ENCODE results near the gene POLN.
A peak's percentile ranks its signal among the peaks of the same experiment; 100 is the strongest.
"Not testable (repeated sequence)": the region's sequence is repeated elsewhere in the genome, so short reads cannot be mapped to it uniquely, and the experiment has no call there.

Gene POLN

GRCh38 chr4:2251795-2252529 lies 10.0 kb upstream of the POLN start:
- DNase-seq (ENCODE audit: low read depth in 2 of 2): no peak

DNA sequence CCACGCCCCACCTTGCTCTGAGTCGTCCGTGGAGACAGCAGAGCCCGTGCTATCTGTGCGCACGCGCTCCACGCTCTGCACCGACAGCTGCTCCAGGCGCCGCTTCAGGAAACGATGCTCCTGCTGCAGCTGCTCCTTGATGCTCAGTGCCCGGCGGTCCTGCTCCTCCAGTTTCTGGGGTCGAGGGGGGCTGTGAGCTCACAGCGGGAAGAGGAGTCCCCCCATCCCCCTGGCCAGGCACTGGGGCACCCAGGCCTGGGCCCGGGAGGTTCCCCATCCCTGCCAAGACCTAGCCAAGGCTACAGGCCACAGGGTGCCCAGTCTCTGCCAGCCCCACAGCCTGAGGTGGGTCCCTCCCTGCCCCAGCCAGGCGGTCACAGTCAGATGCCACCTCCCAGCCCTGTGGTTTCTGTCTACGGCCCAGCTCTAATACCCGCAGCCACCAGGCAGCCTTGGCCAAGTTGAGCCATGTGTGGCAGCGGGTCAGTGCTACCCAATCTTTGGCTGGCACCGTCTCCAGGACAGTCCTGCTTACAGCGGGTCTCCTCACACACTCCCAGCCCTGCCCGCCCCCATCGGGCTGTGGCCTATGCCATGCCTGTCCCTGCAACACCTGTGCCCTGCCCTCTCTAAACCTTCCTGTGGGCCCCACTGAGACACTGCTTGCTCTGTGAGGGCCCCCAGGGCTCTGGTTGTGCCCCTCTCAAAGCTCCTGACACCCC lies 9.3 kb upstream of the POLN start:
- no peak for DNase-seq (ENCODE audit: low read depth in 2 of 2)

GRCh38 chr4:2250357-2251072 lies 8.6 kb upstream of the POLN start:
- DNase-seq (ENCODE audit: low read depth in 2 of 2): no peak

- DNase-seq (ENCODE audit: low read depth in 2 of 2): no peak
Observed at GRCh38 chr4:2249526-2250356, 7.8 kb upstream of the POLN start.

- DNase-seq (ENCODE audit: low read depth in 2 of 2): no peak
Observed at GRCh38 chr4:2248821-2249261, 6.9 kb upstream of the POLN start.

DNA sequence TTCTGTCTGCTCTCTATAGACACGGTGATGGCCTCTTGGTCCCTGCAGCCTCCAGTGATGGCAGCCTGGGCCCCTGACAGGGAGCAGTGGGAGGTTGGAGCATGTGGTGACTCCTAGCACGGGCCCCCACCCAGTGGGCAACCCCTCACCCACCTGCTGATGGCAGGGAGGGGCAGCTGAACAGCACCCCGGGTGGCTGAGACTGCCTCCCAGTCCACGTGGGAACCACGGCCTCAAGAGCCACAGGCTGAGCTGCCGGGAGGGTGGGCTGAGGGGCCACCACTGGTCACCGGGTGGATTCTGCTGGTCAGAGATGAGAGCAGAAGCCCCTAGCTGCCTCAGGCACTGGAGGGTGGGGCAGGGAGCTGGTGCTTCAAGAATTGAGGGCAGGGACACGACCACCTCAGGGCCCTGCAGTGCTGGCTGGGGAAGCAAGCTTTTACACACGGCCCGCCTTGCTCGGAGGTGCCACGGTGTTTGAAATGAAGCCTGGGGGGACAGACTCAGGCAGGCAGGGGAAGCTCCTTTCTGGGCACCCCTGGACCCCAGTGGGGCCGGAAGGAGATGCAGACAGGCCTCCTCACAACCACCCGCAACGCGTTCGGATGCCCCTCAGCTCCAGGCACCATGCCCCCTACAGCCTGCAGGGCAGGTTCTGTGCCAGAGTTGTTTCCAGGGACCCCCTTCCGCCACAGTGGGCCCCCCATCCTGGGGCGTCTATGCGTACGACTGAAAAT lies 6.3 kb upstream of the POLN start:
- DNase-seq (ENCODE audit: low read depth in 2 of 2): no peak

- no peak for DNase-seq (ENCODE audit: low read depth in 2 of 2)
Observed at GRCh38 chr4:2247128-2248043, 5.5 kb upstream of the POLN start.

GRCh38 chr4:2246384-2247127 lies 4.6 kb upstream of the POLN start:
- DNase-seq (ENCODE audit: low read depth in 2 of 2): no peak

DNA sequence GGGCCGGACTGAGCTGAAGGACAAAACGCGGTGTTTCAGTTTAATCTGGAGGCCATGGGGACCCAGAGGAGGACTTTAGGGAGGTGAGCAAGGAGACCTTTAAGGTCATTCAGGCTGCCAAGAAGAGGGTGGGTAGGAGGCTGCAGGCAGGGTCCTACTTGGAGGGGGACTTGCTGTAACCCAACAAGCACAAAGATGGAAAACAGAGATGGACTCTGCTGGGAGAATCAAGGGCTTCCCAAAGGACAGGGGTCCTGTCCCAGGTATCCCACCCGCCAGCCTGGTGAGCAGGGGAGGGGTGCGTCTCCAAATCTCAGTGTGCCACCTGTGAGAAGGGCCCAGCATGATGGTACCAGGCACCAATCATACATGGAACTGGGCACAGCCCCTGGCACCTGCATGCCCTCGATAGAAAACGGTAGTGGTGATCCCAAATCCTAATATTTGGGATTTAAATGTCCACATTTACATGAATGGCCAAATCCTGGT lies 3.9 kb upstream of the POLN start:
- no peak for DNase-seq (ENCODE audit: low read depth in 2 of 2)

DNA sequence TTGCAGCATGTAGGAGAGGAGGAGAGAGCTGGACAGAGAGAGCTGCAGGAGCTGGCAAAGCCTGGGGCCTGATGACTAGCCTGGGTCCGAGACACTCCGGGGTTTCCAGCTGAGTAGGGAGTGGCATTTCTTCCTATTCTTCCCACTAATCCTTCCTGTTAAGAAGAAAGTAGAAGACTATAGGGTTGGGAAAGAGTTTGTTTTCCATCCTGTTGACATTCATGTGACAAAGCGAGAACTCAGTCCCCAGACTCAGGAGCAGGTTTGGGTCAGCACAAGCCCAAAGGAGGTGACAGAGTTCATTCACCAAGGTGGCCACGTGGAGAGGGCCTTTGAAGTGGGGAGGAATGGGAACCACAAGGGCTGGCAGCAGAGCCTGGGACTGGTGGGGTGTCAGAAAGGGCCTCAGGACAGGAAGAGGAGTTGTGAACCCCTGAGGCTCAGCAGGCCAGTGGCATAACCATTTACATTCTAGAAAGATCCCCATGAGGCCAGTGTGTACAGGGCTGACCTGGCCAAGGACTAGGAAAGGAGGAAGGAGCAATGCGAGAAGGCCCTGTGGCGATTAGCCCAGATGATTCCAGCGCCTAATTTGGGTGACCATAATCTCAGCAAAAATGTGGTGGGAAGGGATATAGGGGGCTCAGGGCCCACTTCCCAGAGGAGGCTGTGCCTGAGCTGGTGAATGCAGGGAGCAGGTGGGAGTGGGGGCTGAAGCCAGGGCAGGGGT lies 3.3 kb upstream of the POLN start:
- DNase-seq (ENCODE audit: low read depth in 2 of 2): no peak

DNA sequence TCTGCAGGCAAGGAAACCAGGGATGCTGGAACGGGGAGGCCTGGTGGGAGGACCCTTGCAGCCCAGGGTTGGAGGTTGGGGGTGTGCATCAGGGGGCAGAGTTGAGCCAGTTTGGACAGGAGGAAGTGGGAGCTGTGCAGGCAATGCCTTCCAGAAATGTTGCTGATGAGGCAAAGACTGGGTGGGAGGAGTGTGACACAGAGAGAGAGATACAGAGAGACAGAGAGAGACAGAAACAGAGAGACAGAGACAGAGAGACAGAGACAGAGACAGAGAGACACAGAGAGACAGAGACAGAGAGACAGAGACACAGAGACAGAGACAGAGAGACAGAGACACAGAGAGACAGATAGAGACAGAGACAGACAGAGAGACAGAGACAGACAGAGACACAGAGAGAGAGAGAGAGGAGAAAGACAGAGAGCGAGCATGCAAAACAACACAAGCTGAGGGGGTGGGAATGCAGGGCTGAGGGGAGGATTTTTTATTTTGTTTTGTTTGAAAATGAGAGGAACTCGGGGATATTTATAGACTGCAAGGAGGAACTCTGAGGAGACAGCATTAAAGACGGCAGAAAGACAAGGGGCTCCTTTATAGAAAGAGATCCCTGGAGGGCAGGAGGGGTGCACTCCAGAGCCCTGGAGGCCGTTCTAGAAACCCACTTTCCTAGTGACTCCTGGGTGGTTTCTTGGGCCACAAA lies 1.9 kb upstream of the POLN start:
- DNase-seq (ENCODE audit: low read depth in 2 of 2): peak in 1 of 2 experiments; percentile 12

DNA sequence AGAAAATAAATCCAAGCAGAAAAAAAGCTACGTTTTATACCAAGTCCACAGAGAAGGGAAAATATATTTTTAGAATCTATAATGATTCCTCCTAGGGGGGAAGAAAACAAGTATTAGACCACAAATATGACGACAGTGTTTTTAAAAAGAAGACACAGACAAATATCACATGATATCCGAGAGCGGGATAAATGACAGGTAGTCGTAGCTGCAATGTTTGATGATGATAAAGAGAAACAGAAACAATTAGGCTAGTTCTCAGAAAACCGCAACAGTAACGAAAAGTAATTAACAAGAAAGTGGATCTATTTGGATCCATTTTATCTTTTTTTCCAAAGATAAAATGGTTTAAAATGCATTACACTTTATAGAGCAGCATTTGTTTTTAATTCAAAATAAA lies 918 bp downstream of the POLN start:
- no peak for DNase-seq (ENCODE audit: low read depth in 2 of 2)

- DNase-seq (ENCODE audit: low read depth in 2 of 2): no peak
Observed at GRCh38 chr4:2236944-2237666, 4.8 kb downstream of the POLN start.

- no peak for DNase-seq (ENCODE audit: low read depth in 2 of 2)
Observed at GRCh38 chr4:2231082-2231481, 10.8 kb downstream of the POLN start.

- no peak for DNase-seq (ENCODE audit: low read depth in 2 of 2)
Observed at GRCh38 chr4:2226261-2226660, 15.7 kb downstream of the POLN start.

GRCh38 chr4:2222838-2223237 lies 19.1 kb downstream of the POLN start:
- DNase-seq (ENCODE audit: low read depth in 2 of 2): no peak

DNA sequence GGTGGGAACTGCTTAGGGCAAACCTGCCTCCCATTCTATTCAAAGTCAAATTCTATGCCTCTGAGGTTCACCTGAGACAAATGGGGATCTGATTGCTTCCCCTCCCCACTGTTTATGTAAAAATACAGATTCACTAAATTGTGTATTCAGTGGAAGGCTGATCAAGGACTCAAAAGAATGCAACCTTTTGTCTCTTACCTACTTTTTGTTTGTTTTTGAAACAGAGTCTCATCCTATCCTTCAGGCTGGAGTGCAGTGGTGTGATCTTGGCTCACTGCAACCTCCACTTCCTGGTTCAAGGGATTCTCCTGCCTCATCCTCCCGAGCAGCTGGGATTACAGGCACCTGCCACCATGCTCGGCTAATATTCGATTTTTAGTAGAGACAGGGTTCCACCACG lies 20.5 kb downstream of the POLN start:
- DNase-seq (ENCODE audit: low read depth in 2 of 2): not testable (repeated sequence)

All from fibroblast of skin of left quadriceps (primary cell).